H1 (cell line): ENCODE data around the gene CPT1A. TPM values are rescaled to one million over a fixed set of nuclear protein-coding genes. Genes with fewer than 3 reads are reported as not detected.

Source experiments
- ATF2 ChIP-seq: IDR thresholded peaks from 2 replicates; pipeline ENCODE4 v1.6.1; 2012; ENCODE audit warnings: low read length, inconsistent platforms
- CTCF ChIP-seq, 3 experiments: IDR thresholded peaks; 1 replicate in 2 of 3; 2 replicates in 1 of 3; pipeline versions ENCODE4 v1.5.1 to v1.6.1; 2011; ENCODE audit warnings: low read length in 3 of 3, mild to moderate bottlenecking in 3 of 3, inconsistent platforms in 2 of 3, low read depth in 1 of 3, moderate library complexity in 1 of 3; ENCODE audit not compliant: insufficient read depth in 1 of 3; ENCODE audit errors: control extremely low read depth in 1 of 3
- EP300 ChIP-seq, 2 experiments: IDR thresholded peaks; 1 replicate in 1 of 2; 2 replicates in 1 of 2; pipeline ENCODE4 v1.6.1; 2011 to 2012; ENCODE audit warnings: low read depth in 2 of 2, low read length in 2 of 2, mild to moderate bottlenecking in 2 of 2, borderline replicate concordance in 1 of 2, inconsistent platforms in 1 of 2, moderate library complexity in 1 of 2
- HDAC2 ChIP-seq, 2 experiments: fragments of 300-600 bp in 1 of 2; sonication (generic) in 1 of 2; IDR thresholded peaks; 2 replicates each; pipeline ENCODE4 v1.6.1; 2011 to 2012; ENCODE audit warnings: low read depth in 2 of 2, low read length in 2 of 2, mild to moderate bottlenecking in 2 of 2, moderate library complexity in 2 of 2, borderline replicate concordance in 1 of 2, inconsistent platforms in 1 of 2
- polyA plus RNA-seq, 7 experiments: library from polyadenylated mRNA; depleted of rRNA in 3 of 7; stranded (reverse) in 5 of 7; unstranded in 2 of 7; fragments of >200 nt in 5 of 7; fragments of 200-250 nt in 2 of 7; gene quantifications; 1 replicate in 5 of 7; 2 replicates in 1 of 7; 4 replicates in 1 of 7; pipeline versions ENCODE4 v1.2.1 to v1.2.3, GENCODE V29; 2011 to 2013; ENCODE audit warnings: missing spikeins in 2 of 7, mixed read lengths in 2 of 7
- total RNA-seq: library from RNA; stranded (reverse); fragmentation: NEBNext Ultra II Directional; extraction: Animal tissue kit (Norgen Biotek cat#: 25700); gene quantifications from 2 replicates; pipeline ENCODE4 v1.2.1, GENCODE V29; 2021

Gene CPT1A
- total and polyA plus RNA-seq, 2 of the 8 experiments (the other 6 are each of a cell fraction or from before 2014, with no cell fraction given), result 2.9 to 12.2 TPM

- TF ChIP-seq ATF2 (no peak), EP300 (IDR thresholded peaks at IDR 0.05; ENCODE audit: borderline replicate concordance in 1 of 2, low read depth in 2 of 2, low read length in 2 of 2) (no peak), HDAC2 (IDR thresholded peaks at IDR 0.05; ENCODE audit: borderline replicate concordance in 1 of 2, low read depth in 2 of 2, low read length in 2 of 2) (no peak), CTCF (IDR thresholded peaks at IDR 0.05; ENCODE audit: control extremely low read depth in 1 of 3, insufficient read depth in 1 of 3, low read depth in 1 of 3, low read length in 3 of 3) (no peak)
Observed at GRCh38 chr11:68751004-68751325, 90.8 kb downstream of the CPT1A start (continued).
